H9 (cell line): Measurements from ENCODE around the gene PTPRN2. TPM values are rescaled to one million over a fixed set of nuclear protein-coding genes. Genes with fewer than 3 reads are reported as not detected.

Experiments used
- DNase-seq: peaks from one replicate; pipeline ENCODE4 v3.0.0-alpha.2; 2017
- H2AFZ ChIP-seq: one replicate; pipeline ENCODE4 v1.6.1; 2013; ENCODE audit warnings: mild to moderate bottlenecking, low read length, control low read depth, moderate library complexity
- H2AK5ac ChIP-seq: 2 replicates; pipeline ENCODE4 v1.6.1; 2013; ENCODE audit warnings: low read length, control low read depth, mixed read lengths; ENCODE audit not compliant: insufficient read length
- H2BK120ac ChIP-seq: one replicate; pipeline ENCODE4 v1.6.1; 2013; ENCODE audit warnings: low read depth, mild to moderate bottlenecking, low read length, control low read depth, inconsistent platforms; ENCODE audit not compliant: poor library complexity, severe bottlenecking
- H2BK12ac ChIP-seq: 2 replicates; pipeline ENCODE4 v1.6.1; 2013; ENCODE audit warnings: low read length, control low read depth, mixed read lengths, low read depth; ENCODE audit not compliant: insufficient read length
- H2BK15ac ChIP-seq: 2 replicates; pipeline ENCODE4 v1.6.1; 2013; ENCODE audit warnings: low read depth, low read length, control low read depth
- H2BK20ac ChIP-seq: one replicate; pipeline ENCODE4 v1.6.1; 2013; ENCODE audit warnings: low read depth, mild to moderate bottlenecking, low read length, control low read depth, inconsistent platforms; ENCODE audit not compliant: poor library complexity, severe bottlenecking
- H2BK5ac ChIP-seq: 2 replicates; pipeline ENCODE4 v1.6.1; 2013; ENCODE audit warnings: low read length, control low read depth, mixed read lengths; ENCODE audit not compliant: insufficient read length
- H3K14ac ChIP-seq: 2 replicates; pipeline ENCODE4 v1.6.1; 2013; ENCODE audit warnings: low read length, control low read depth; ENCODE audit not compliant: insufficient read depth
- H3K18ac ChIP-seq: 2 replicates; pipeline ENCODE4 v1.6.1; 2013; ENCODE audit warnings: low read depth, mild to moderate bottlenecking, mixed read lengths, low read length, control low read depth; ENCODE audit not compliant: insufficient read length
- H3K23ac ChIP-seq: 2 replicates; pipeline ENCODE4 v1.6.1; 2013; ENCODE audit warnings: low read length, control low read depth, mixed read lengths, low read depth; ENCODE audit not compliant: insufficient read length
- H3K23me2 ChIP-seq: 2 replicates; pipeline ENCODE4 v1.6.1; 2013; ENCODE audit warnings: low read depth, mild to moderate bottlenecking, mixed read lengths, low read length, control low read depth; ENCODE audit not compliant: insufficient read length, poor library complexity, severe bottlenecking
- H3K27ac ChIP-seq: 2 replicates; pipeline ENCODE4 v1.5.1; 2013; ENCODE audit warnings: low read length, control low read depth, mixed read lengths, low read depth; ENCODE audit not compliant: insufficient read length
- H3K27me3 ChIP-seq: 2 replicates; pipeline ENCODE4 v1.6.1; 2013; ENCODE audit warnings: low read length, control low read depth, inconsistent platforms; ENCODE audit not compliant: insufficient read depth
- H3K4ac ChIP-seq: 2 replicates; pipeline ENCODE4 v1.6.1; 2013; ENCODE audit warnings: low read depth, mild to moderate bottlenecking, control low read depth, inconsistent platforms, low read length, moderate library complexity
- H3K4me1 ChIP-seq: 2 replicates; pipeline ENCODE4 v1.6.1; 2013; ENCODE audit warnings: low read length, control low read depth, inconsistent platforms; ENCODE audit not compliant: insufficient read depth
- H3K4me2 ChIP-seq: 2 replicates; pipeline ENCODE4 v1.6.1; 2013; ENCODE audit warnings: low read length, control low read depth, mixed read lengths; ENCODE audit not compliant: insufficient read length, insufficient read depth
- H3K56ac ChIP-seq: 2 replicates; pipeline ENCODE4 v1.6.1; 2013; ENCODE audit warnings: low read depth, mild to moderate bottlenecking, mixed read lengths, low read length, control low read depth; ENCODE audit not compliant: insufficient read length
- H3K79me1 ChIP-seq: 2 replicates; pipeline ENCODE4 v1.6.1; 2013; ENCODE audit warnings: low read depth, mild to moderate bottlenecking, moderate library complexity, low read length, control low read depth, inconsistent platforms; ENCODE audit not compliant: insufficient read depth, poor library complexity, severe bottlenecking
- H3K79me2 ChIP-seq: 2 replicates; pipeline ENCODE4 v1.6.1; 2013; ENCODE audit warnings: low read length, control low read depth, inconsistent platforms; ENCODE audit not compliant: insufficient read depth
- H3K9ac ChIP-seq: 2 replicates; pipeline ENCODE4 v1.6.1; 2013; ENCODE audit warnings: low read length, control low read depth, mixed read lengths; ENCODE audit not compliant: insufficient read length; ENCODE audit errors: extremely low read depth
- H3K9me3 ChIP-seq: one replicate; pipeline ENCODE4 v1.6.1; 2013; ENCODE audit warnings: low read depth, low read length, inconsistent platforms; ENCODE audit not compliant: control insufficient read depth
- H3T11ph ChIP-seq: one replicate; pipeline ENCODE4 v1.6.1; 2013; ENCODE audit warnings: mild to moderate bottlenecking, low read length, control low read depth, inconsistent platforms
- H4K20me1 ChIP-seq: one replicate; pipeline ENCODE4 v1.6.1; 2013; ENCODE audit not compliant: control insufficient read depth, insufficient read length, insufficient read depth
- H4K5ac ChIP-seq: 2 replicates; pipeline ENCODE4 v1.6.1; 2013; ENCODE audit warnings: low read depth, mild to moderate bottlenecking, mixed read lengths, low read length, control low read depth; ENCODE audit not compliant: insufficient read length
- H4K8ac ChIP-seq: replicated peaks from 2 replicates; pipeline ENCODE4 v1.6.1; 2013; ENCODE audit warnings: low read length, control low read depth, mixed read lengths, low read depth; ENCODE audit not compliant: insufficient read length
- H4K91ac ChIP-seq: 2 replicates; pipeline ENCODE4 v1.6.1; 2013; ENCODE audit warnings: low read depth, mild to moderate bottlenecking, moderate library complexity, mixed read lengths, low read length, control low read depth; ENCODE audit not compliant: insufficient read length
- H3K27ac Mint-ChIP-seq, 3 experiments: 2 replicates in 2 of 3; 3 replicates in 1 of 3; pipeline ENCODE4 v1.8.0; 2020 to 2021; ENCODE audit warnings: mixed read lengths in 3 of 3, mild to moderate bottlenecking in 1 of 3, moderate library complexity in 1 of 3
- H3K27me3 Mint-ChIP-seq: 2 replicates; pipeline ENCODE4 v1.8.0; 2021; ENCODE audit warnings: low read depth, mild to moderate bottlenecking, moderate library complexity, mixed read lengths
- H3K36me3 Mint-ChIP-seq, 3 experiments: 2 replicates in 2 of 3; 3 replicates in 1 of 3; pipeline ENCODE4 v1.8.0; 2020 to 2021; ENCODE audit warnings: low read depth in 3 of 3, mixed read lengths in 3 of 3; ENCODE audit not compliant: insufficient read depth in 1 of 3
- H3K4me1 Mint-ChIP-seq, 2 experiments: 2 replicates each; pipeline ENCODE4 v1.8.0; 2020; ENCODE audit warnings: mixed read lengths in 2 of 2
- H3K4me3 Mint-ChIP-seq, 2 experiments: 2 replicates in 1 of 2; 3 replicates in 1 of 2; pipeline ENCODE4 v1.8.0; 2020 to 2021; ENCODE audit warnings: mild to moderate bottlenecking in 2 of 2, mixed read lengths in 2 of 2, moderate library complexity in 1 of 2
- H3K9me3 Mint-ChIP-seq, 2 experiments: 2 replicates in 1 of 2; 3 replicates in 1 of 2; pipeline ENCODE4 v1.8.0; 2020; ENCODE audit warnings: mild to moderate bottlenecking in 2 of 2, mixed read lengths in 2 of 2, moderate library complexity in 1 of 2
- WGBS: extraction: QIAGEN DNeasy Blood & Tissue Kit; methylation state at CpG from one replicate; pipeline ENCODE4 v1.1.7; 2013; ENCODE audit warnings: missing lambda C conversion rate, low lambda C conversion rate, mixed read lengths; ENCODE audit not compliant: insufficient read length; ENCODE audit errors: extremely low coverage; 5-methylcytosine and 5-hydroxymethylcytosine counted together
- total RNA-seq: library from RNA; stranded (reverse); gene quantifications from 2 replicates; pipeline ENCODE4 v1.2.1, GENCODE V29; 2021
- TF ChIP-seq, protein P1 (sequence below): fragments of 200-600 bp; sonication (generic); conservative IDR thresholded peaks from 3 replicates; pipeline ENCODE4 v1.8.0; 2021; ENCODE audit warnings: antibody characterized with exemption, mild to moderate bottlenecking

PTPRN2 gene
- total RNA-seq, 1 experiment from 2014 or later = 5.2 TPM

DNA sequence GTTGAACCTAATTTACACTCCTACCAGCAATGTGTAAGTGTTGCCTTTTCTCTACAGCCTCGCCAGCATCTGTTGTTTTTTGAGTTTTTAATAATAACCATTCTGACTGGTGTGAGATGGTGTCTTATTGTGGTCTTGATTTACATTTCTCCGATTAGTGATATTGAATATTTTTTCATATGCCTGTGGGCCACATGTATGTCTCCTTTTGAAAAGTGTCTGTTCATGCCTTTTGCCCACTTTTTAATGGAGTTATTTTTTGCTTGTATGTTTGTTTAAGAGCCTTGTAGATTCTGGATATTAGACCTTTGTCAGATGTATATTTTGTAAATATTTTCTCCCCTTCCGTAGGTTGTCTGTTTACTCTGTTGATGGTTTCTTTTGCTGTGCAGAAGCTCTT is 1055.6 kb downstream of the PTPRN2 start:
- no peak overlapping the region for H3K9ac ChIP-seq
- Mint-ChIP-seq H3K27me3 (peaks cover 82% of the 10 kb centered on the region), H3K36me3 (no peaks in the 10 kb centered on the region), H3K27ac (no peak overlapping the region), H3K4me1 (no peaks in the 10 kb centered on the region), H3K4me3 (no peak overlapping the region), H3K9me3 (peaks cover 8 to 13% of the 10 kb centered on the region in 2 experiments; a peak in 3 of 5 replicates)
- H2BK5ac ChIP-seq = no peak overlapping the region
- H3K23me2 ChIP-seq = no peaks in the 10 kb centered on the region
- no peak for DNase-seq
- H2AFZ ChIP-seq = no peak overlapping the region
- H3K4ac ChIP-seq = no peak overlapping the region
- H2BK20ac ChIP-seq = no peak overlapping the region
- TF ChIP-seq, protein P1, sequence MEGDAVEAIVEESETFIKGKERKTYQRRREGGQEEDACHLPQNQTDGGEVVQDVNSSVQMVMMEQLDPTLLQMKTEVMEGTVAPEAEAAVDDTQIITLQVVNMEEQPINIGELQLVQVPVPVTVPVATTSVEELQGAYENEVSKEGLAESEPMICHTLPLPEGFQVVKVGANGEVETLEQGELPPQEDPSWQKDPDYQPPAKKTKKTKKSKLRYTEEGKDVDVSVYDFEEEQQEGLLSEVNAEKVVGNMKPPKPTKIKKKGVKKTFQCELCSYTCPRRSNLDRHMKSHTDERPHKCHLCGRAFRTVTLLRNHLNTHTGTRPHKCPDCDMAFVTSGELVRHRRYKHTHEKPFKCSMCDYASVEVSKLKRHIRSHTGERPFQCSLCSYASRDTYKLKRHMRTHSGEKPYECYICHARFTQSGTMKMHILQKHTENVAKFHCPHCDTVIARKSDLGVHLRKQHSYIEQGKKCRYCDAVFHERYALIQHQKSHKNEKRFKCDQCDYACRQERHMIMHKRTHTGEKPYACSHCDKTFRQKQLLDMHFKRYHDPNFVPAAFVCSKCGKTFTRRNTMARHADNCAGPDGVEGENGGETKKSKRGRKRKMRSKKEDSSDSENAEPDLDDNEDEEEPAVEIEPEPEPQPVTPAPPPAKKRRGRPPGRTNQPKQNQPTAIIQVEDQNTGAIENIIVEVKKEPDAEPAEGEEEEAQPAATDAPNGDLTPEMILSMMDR = no peak
- no peaks in the 10 kb centered on the region for H3K79me2 ChIP-seq
- H2BK12ac ChIP-seq = no peak overlapping the region
- no peaks in the 10 kb centered on the region for H3K9me3 ChIP-seq
- no peaks in the 10 kb centered on the region for H3K27me3 ChIP-seq
- H4K20me1 ChIP-seq = peaks cover 5% of the 10 kb centered on the region
- H3T11ph ChIP-seq = no peak overlapping the region
- H3K27ac ChIP-seq = no peak overlapping the region
- no peaks in the 10 kb centered on the region for H3K79me1 ChIP-seq
- H4K91ac ChIP-seq = no peak overlapping the region
- no peak overlapping the region for H3K4me2 ChIP-seq
- no peak overlapping the region for H2BK120ac ChIP-seq
- no peak overlapping the region for H2BK15ac ChIP-seq
- H3K23ac ChIP-seq = no peak overlapping the region
- no CpG with 5 or more reads among the region's 3 CpGs for WGBS
- H3K4me1 ChIP-seq = 0 out of 2 replicates have a peak, but pooled peaks cover 2% of the 10 kb centered on the region
- no peak overlapping the region for H4K8ac ChIP-seq
- no peak overlapping the region for H2AK5ac ChIP-seq
- H3K18ac ChIP-seq = no peak overlapping the region
- H4K5ac ChIP-seq = no peak overlapping the region
- no peak overlapping the region for H3K56ac ChIP-seq
- H3K14ac ChIP-seq = no peak overlapping the region
